CD14-positive monocyte (primary cell): ENCODE data around the gene LPCAT1. TPM values are rescaled to one million over a fixed set of nuclear protein-coding genes. Genes with fewer than 3 reads are reported as not detected.

Experiments
- DNase-seq, 3 donors: peaks; one replicate each; pipeline ENCODE4 v3.0.0-alpha.2; 2011 to 2022
- H2AFZ ChIP-seq: 2 replicates; pipeline ENCODE4 v1.6.0; 2012; ENCODE audit warnings: mild to moderate bottlenecking, low read depth, low read length, inconsistent platforms; ENCODE audit not compliant: insufficient read depth, poor library complexity, severe bottlenecking
- H3K27ac ChIP-seq, 2 donors: 1 replicate in 1 of 2; 2 replicates in 1 of 2; pipeline ENCODE4 v1.5.1; 2012 to 2013; ENCODE audit warnings: low read length in 2 of 2, control low read depth in 1 of 2, inconsistent platforms in 1 of 2, low read depth in 1 of 2, mild to moderate bottlenecking in 1 of 2
- H3K27me3 ChIP-seq, 2 donors: one replicate each; pipeline versions ENCODE4 v1.6.0 to v1.6.1; 2011 to 2013; ENCODE audit warnings: low read length in 2 of 2; ENCODE audit not compliant: control insufficient read depth in 2 of 2, insufficient read depth in 2 of 2
- H3K36me3 ChIP-seq, 2 donors: replicated peaks in 1 of 2; 1 replicate in 1 of 2; 2 replicates in 1 of 2; pipeline versions ENCODE4 v1.5.1 to v1.6.1; 2012 to 2013; ENCODE audit warnings: low read length in 2 of 2, control low read depth in 1 of 2, inconsistent platforms in 1 of 2, mild to moderate bottlenecking in 1 of 2; ENCODE audit not compliant: insufficient read depth in 2 of 2, control insufficient read depth in 1 of 2
- H3K4me1 ChIP-seq, 2 donors: 1 replicate in 1 of 2; 2 replicates in 1 of 2; pipeline versions ENCODE4 v1.5.1 to v1.6.1; 2012 to 2013; ENCODE audit warnings: low read length in 2 of 2, control low read depth in 1 of 2, inconsistent platforms in 1 of 2, mild to moderate bottlenecking in 1 of 2, moderate library complexity in 1 of 2; ENCODE audit not compliant: insufficient read depth in 2 of 2, control insufficient read depth in 1 of 2
- H3K4me2 ChIP-seq: replicated peaks from 2 replicates; pipeline ENCODE3; 2012; ENCODE audit warnings: low read length, moderate library complexity, mild to moderate bottlenecking; ENCODE audit not compliant: poor library complexity, severe bottlenecking; ENCODE audit errors: extremely low read depth
- H3K4me3 ChIP-seq, 3 experiments: fragments of 200-600 bp in 1 of 3; sonication (generic) in 1 of 3; replicated peaks in 1 of 3; 1 replicate in 2 of 3; 2 replicates in 1 of 3; pipeline ENCODE4 v1.5.1; 2011 to 2013; ENCODE audit warnings: low read length in 3 of 3, mild to moderate bottlenecking in 3 of 3, control low read depth in 2 of 3, low read depth in 2 of 3, inconsistent platforms in 1 of 3, moderate library complexity in 1 of 3
- H3K79me2 ChIP-seq: 2 replicates; pipeline ENCODE4 v1.6.0; 2012; ENCODE audit warnings: mild to moderate bottlenecking, control low read depth, inconsistent platforms, low read length, moderate library complexity; ENCODE audit not compliant: insufficient read depth
- H3K9ac ChIP-seq: 2 replicates; pipeline ENCODE4 v1.6.0; 2017; ENCODE audit warnings: low read length, mild to moderate bottlenecking; ENCODE audit not compliant: insufficient read depth, poor library complexity, severe bottlenecking
- H3K9me3 ChIP-seq, 2 donors: replicated peaks in 1 of 2; 1 replicate in 1 of 2; 2 replicates in 1 of 2; pipeline versions ENCODE4 v1.5.1 to v1.6.1; 2012 to 2013; ENCODE audit warnings: low read length in 2 of 2, control low read depth in 1 of 2; ENCODE audit not compliant: control insufficient read depth in 1 of 2, insufficient read depth in 1 of 2
- H4K20me1 ChIP-seq: 2 replicates; pipeline ENCODE4 v1.6.0; 2012; ENCODE audit warnings: mild to moderate bottlenecking, low read length, control low read depth, moderate library complexity; ENCODE audit not compliant: insufficient read depth
- H3K27ac Mint-ChIP-seq, 7 donors: one replicate each; pipeline ENCODE4 v1.8.0; 2020; ENCODE audit warnings: mild to moderate bottlenecking in 7 of 7, mixed read lengths in 7 of 7, moderate library complexity in 6 of 7, inconsistent platforms in 2 of 7
- H3K27me3 Mint-ChIP-seq, 3 donors: one replicate each; pipeline ENCODE4 v1.8.0; 2021 to 2022; ENCODE audit warnings: low read depth in 3 of 3, mild to moderate bottlenecking in 3 of 3, mixed read lengths in 3 of 3, moderate library complexity in 3 of 3, inconsistent platforms in 1 of 3
- H3K36me3 Mint-ChIP-seq, 2 donors: one replicate each; pipeline ENCODE4 v1.8.0; 2020; ENCODE audit warnings: mixed read lengths in 2 of 2, inconsistent platforms in 1 of 2, mild to moderate bottlenecking in 1 of 2
- H3K4me1 Mint-ChIP-seq: one replicate; pipeline ENCODE4 v1.8.0; 2020; ENCODE audit warnings: mild to moderate bottlenecking, mixed read lengths
- H3K4me3 Mint-ChIP-seq, 2 donors: one replicate each; pipeline ENCODE4 v1.8.0; 2020; ENCODE audit warnings: mild to moderate bottlenecking in 2 of 2, mixed read lengths in 2 of 2, moderate library complexity in 1 of 2
- H3K9me3 Mint-ChIP-seq, 7 donors: one replicate each; pipeline ENCODE4 v1.8.0; 2020 to 2022; ENCODE audit warnings: mixed read lengths in 7 of 7, mild to moderate bottlenecking in 6 of 7, moderate library complexity in 6 of 7, inconsistent platforms in 2 of 7
- WGBS: methylation state at CpG from one replicate; pipeline ENCODE4 v1.1.5; 2013; ENCODE audit warnings: missing lambda C conversion rate; ENCODE audit not compliant: insufficient coverage; 5-methylcytosine and 5-hydroxymethylcytosine counted together
- intact Hi-C, 2 donors: fragments of 100-400 bp; cut with micrococcal nuclease; formaldehyde crosslinking; loops; one replicate each; pipeline versions ENCODE4 v1.15.0 to v1.15.1; 2023
- polyA plus RNA-seq, 3 donors: library from polyadenylated mRNA; depleted of rRNA in 1 of 3; unstranded in 2 of 3; stranded (reverse) in 1 of 3; fragments of 300-500 nt in 2 of 3; fragments of >200 nt in 1 of 3; fragmentation: Illumina TruSeq in 2 of 3; gene quantifications; 1 replicate in 2 of 3; 2 replicates in 1 of 3; pipeline ENCODE4 v1.2.3, GENCODE V29; 2012 to 2021
- TF ChIP-seq, protein P1 (sequence below): fragments of 200-600 bp; IDR thresholded peaks from one replicate; pipeline ENCODE4 v1.8.0; 2022; ENCODE audit warnings: antibody characterized with exemption, mild to moderate bottlenecking

LPCAT1 gene
- polyA plus RNA-seq, 3 donors = 34.1 to 53.9 (median 34.8) TPM

DNA sequence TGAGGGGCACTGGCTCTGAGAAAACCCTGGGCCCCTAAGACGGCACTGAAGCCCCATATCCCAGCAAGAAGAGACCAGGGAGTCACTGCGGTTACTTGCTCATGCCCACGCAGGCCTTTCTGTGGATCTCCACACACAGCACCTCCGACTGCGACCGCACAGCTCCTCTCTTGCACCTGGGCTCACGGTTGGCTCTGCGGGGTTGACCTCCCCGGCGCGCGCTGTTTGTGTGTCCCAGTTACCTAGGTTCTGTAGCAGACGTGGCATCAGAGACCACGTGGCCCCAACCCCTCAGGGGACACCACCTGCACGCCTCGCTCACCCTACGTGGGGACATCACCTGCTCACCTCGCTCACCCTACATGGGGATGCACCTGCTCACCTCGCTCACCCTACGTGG is 12.7 kb downstream of the LPCAT1 start:
- H3K79me2 ChIP-seq = peaks cover 94% of the 10 kb centered on the region
- peaks cover 0 to 2% (median 0%) of the 10 kb centered on the region in 7 donors for H3K9me3 Mint-ChIP-seq

DNA sequence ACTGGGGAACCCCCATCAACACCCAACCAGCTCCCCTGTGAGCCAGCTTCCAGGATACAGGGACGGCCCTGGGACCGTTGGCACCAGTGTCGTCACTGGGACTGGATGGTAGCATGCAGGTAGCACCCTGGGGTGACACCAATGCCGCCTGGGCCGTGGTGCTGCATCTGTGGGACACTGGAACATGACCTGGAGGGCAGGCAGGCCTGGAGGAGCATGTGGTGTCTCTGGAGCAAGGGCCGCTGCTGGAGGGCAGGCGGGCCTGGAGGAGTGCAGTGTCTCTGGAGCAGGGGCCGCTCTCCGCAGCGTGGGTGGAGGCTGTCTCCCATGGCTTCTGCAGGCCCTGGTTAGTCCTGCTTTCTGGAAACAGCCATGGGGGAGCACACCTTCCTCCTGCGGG is 13.1 kb downstream of the LPCAT1 start:
- H3K9me3 Mint-ChIP-seq = peaks cover 0 to 2% (median 0%) of the 10 kb centered on the region in 7 donors
- Histone ChIP-seq H3K9me3 (no peaks in the 10 kb centered on the region), H3K27me3 (no peaks in the 10 kb centered on the region), H2AFZ (no peak overlapping the region), H3K4me3 (no peak overlapping the region), H4K20me1 (peaks cover 76% of the 10 kb centered on the region), H3K9ac (no peak overlapping the region), H3K79me2 (peaks cover 94% of the 10 kb centered on the region), H3K4me1 (peaks cover 37 to 45% of the 10 kb centered on the region in 2 donors), H3K36me3 (peaks cover 30 to 61% of the 10 kb centered on the region in 2 donors), H3K4me2 (no peak overlapping the region), H3K27ac (no peak overlapping the region)
- no peak overlapping the region for H3K4me3 Mint-ChIP-seq
- peaks cover 52% of the 10 kb centered on the region for H3K4me1 Mint-ChIP-seq
- intact Hi-C loops = loop anchor here in 1 of 2 donors (10.0 kb wide), 1 partner anchor 54 kb away; no protein-coding TSS in a partner anchor
- DNase-seq = no peak
- no peak overlapping the region for H3K27ac Mint-ChIP-seq
- peaks cover 58 to 74% of the 10 kb centered on the region in 2 donors for H3K36me3 Mint-ChIP-seq
- peaks cover 0 to 7% (median 0%) of the 10 kb centered on the region in 3 donors for H3K27me3 Mint-ChIP-seq
- 95% methylated on average over 11 of the region's 11 CpGs for WGBS
- TF ChIP-seq, protein P1, sequence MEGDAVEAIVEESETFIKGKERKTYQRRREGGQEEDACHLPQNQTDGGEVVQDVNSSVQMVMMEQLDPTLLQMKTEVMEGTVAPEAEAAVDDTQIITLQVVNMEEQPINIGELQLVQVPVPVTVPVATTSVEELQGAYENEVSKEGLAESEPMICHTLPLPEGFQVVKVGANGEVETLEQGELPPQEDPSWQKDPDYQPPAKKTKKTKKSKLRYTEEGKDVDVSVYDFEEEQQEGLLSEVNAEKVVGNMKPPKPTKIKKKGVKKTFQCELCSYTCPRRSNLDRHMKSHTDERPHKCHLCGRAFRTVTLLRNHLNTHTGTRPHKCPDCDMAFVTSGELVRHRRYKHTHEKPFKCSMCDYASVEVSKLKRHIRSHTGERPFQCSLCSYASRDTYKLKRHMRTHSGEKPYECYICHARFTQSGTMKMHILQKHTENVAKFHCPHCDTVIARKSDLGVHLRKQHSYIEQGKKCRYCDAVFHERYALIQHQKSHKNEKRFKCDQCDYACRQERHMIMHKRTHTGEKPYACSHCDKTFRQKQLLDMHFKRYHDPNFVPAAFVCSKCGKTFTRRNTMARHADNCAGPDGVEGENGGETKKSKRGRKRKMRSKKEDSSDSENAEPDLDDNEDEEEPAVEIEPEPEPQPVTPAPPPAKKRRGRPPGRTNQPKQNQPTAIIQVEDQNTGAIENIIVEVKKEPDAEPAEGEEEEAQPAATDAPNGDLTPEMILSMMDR = no peak

More for the DNA sequence above, 12.7 kb downstream of the LPCAT1 start:
- Histone ChIP-seq H4K20me1 (peaks cover 78% of the 10 kb centered on the region), H3K27ac (no peak overlapping the region), H3K9me3 (no peaks in the 10 kb centered on the region), H3K4me2 (no peak overlapping the region), H2AFZ (no peak overlapping the region), H3K9ac (no peak overlapping the region), H3K4me3 (no peak overlapping the region), H3K27me3 (no peaks in the 10 kb centered on the region), H3K4me1 (peaks cover 37 to 45% of the 10 kb centered on the region in 2 donors), H3K36me3 (peaks cover 30 to 61% of the 10 kb centered on the region in 2 donors)
- Mint-ChIP-seq H3K4me1 (peaks cover 52% of the 10 kb centered on the region), H3K36me3 (peaks cover 61 to 75% of the 10 kb centered on the region in 2 donors), H3K27me3 (peaks cover 0 to 7% (median 0%) of the 10 kb centered on the region in 3 donors), H3K4me3 (no peak overlapping the region), H3K27ac (no peak overlapping the region)
- WGBS = 96% methylated on average over 20 of the region's 20 CpGs
- DNase-seq = no peak
- intact Hi-C loops = loop anchor here in 1 of 2 donors (10.0 kb wide), 1 partner anchor 54 kb away; no protein-coding TSS in a partner anchor
- TF ChIP-seq, protein P1 = no peak
